OCI-LY7 (cell line): ENCODE data around the gene BTNL3. TPM values are rescaled to one million over a fixed set of nuclear protein-coding genes. Genes with fewer than 3 reads are reported as not detected.
A peak's percentile ranks its signal among the peaks of the same experiment; 100 is the strongest.

Experiments used
- BruUV-seq: library from RNA; stranded (reverse); fragments of 400-500 nt; replicated peaks from 2 replicates; lab custom pipeline; 2021; lab: Mats Ljungman, UMichigan
- CTCF ChIA-PET: fragments of 300-600 bp; sonication (Branson Sonifier 250); formaldehyde crosslinking; loops from one replicate; lab custom pipeline; 2022; ENCODE audit warnings: antibody characterized with exemption; ENCODE audit not compliant: unreplicated experiment; lab: Charles Lee
- POLR2A ChIA-PET: fragments of 300-600 bp; sonication (Branson Sonifier 250); formaldehyde crosslinking; loops from one replicate; lab custom pipeline; 2022; ENCODE audit warnings: antibody characterized with exemption; lab: Charles Lee
- DNase-seq: peaks from one replicate; pipeline ENCODE4 v3.0.0-alpha.2; 2015; ENCODE audit warnings: low spot score
- H2AFZ ChIP-seq: fragments of 200-600 bp; sonication (generic), shearing (Covaris generic); 2 replicates; pipeline ENCODE4 v1.6.1; 2014; ENCODE audit warnings: mild to moderate bottlenecking, antibody characterized with exemption, low read length, moderate library complexity
- H3K27ac ChIP-seq: fragments of 200-600 bp; sonication (generic); 2 replicates; pipeline ENCODE4 v1.5.1; 2014; ENCODE audit warnings: mixed run types, low read depth, mild to moderate bottlenecking, moderate library complexity, low read length, inconsistent platforms; ENCODE audit not compliant: poor library complexity, severe bottlenecking
- H3K36me3 ChIP-seq: fragments of 200-600 bp; sonication (generic); 2 replicates; pipeline ENCODE4 v1.6.1; 2014; ENCODE audit warnings: mild to moderate bottlenecking, antibody characterized with exemption, low read length, moderate library complexity, mixed read lengths; ENCODE audit not compliant: insufficient read depth
- H3K4me1 ChIP-seq: fragments of 200-600 bp; sonication (generic); 2 replicates; pipeline ENCODE4 v1.5.1; 2014; ENCODE audit warnings: mild to moderate bottlenecking, low read length; ENCODE audit not compliant: insufficient read depth, poor library complexity, severe bottlenecking
- H3K4me2 ChIP-seq: fragments of 200-600 bp; sonication (generic); 2 replicates; pipeline ENCODE4 v1.6.1; 2014; ENCODE audit warnings: mild to moderate bottlenecking, low read length
- H3K4me3 ChIP-seq: fragments of 200-600 bp; sonication (generic); 2 replicates; pipeline ENCODE4 v1.5.1; 2014; ENCODE audit warnings: mild to moderate bottlenecking, low read depth, low read length; ENCODE audit not compliant: poor library complexity, severe bottlenecking
- H3K79me2 ChIP-seq: fragments of 200-600 bp; sonication (generic); 2 replicates; pipeline ENCODE4 v1.6.1; 2016; ENCODE audit warnings: low read depth, mild to moderate bottlenecking, low read length, moderate library complexity, mixed read lengths; ENCODE audit not compliant: insufficient read depth
- H3K9me2 ChIP-seq: fragments of 200-600 bp; sonication (generic); 2 replicates; pipeline ENCODE4 v1.6.1; 2016; ENCODE audit warnings: mild to moderate bottlenecking, low read length, mixed read lengths; ENCODE audit not compliant: insufficient read depth
- H3K9me3 ChIP-seq: fragments of 200-600 bp; sonication (generic); 2 replicates; pipeline ENCODE4 v1.6.1; 2014; ENCODE audit warnings: mild to moderate bottlenecking, mixed run types, low read length, mixed read lengths
- H4K20me1 ChIP-seq: fragments of 200-600 bp; sonication (generic); 2 replicates; pipeline ENCODE4 v1.6.1; 2014; ENCODE audit warnings: mild to moderate bottlenecking, antibody characterized with exemption, low read length, moderate library complexity, mixed read lengths; ENCODE audit not compliant: insufficient read depth
- CTCF ChIP-seq: fragments of 200-600 bp; sonication (generic); conservative IDR thresholded peaks from 2 replicates; pipeline ENCODE4 v1.5.1; 2014; ENCODE audit warnings: mild to moderate bottlenecking, antibody characterized with exemption, low read length, moderate library complexity, mixed read lengths
- EZH2phosphoT487 ChIP-seq: fragments of 200-600 bp; sonication (generic); IDR thresholded peaks from 2 replicates; pipeline ENCODE4 v1.6.1; 2018; ENCODE audit warnings: low read depth, borderline replicate concordance, mild to moderate bottlenecking, mixed run types, antibody characterized with exemption, low read length, moderate library complexity, mixed read lengths
- intact Hi-C: fragments of 100-400 bp; cut with micrococcal nuclease; formaldehyde crosslinking; loops from one replicate; pipeline ENCODE4 v1.10.0; 2022; ENCODE audit not compliant: unreplicated experiment
- total RNA-seq, 2 experiments: library from RNA; depleted of rRNA in 1 of 2; stranded (reverse); fragments of >200 nt in 1 of 2; shearing (Covaris generic) in 1 of 2; gene quantifications; 2 replicates each; pipeline ENCODE4 v1.2.3, GENCODE V29; 2014 to 2022

Gene BTNL3
- total RNA-seq, 2 experiments from 2014 or later, result not detected

GRCh38 chr5:180990086-180990881, 1.6 kb downstream of the BTNL3 start:
- Histone ChIP-seq H3K79me2 (no peaks in the 10 kb centered on the region), H3K9me2 (no peaks in the 10 kb centered on the region), H3K9me3 (no peaks in the 10 kb centered on the region), H4K20me1 (no peaks in the 10 kb centered on the region), H3K4me1 (peaks cover 5% of the 10 kb centered on the region), H2AFZ (peak overlapping the region; percentile 54; the same call in 1 of the 2 replicates), H3K4me3 (peak overlapping the region; percentile 15), H3K27ac (no peak overlapping the region), H3K4me2 (peak overlapping the region; percentile 53; the same call in 1 of the 2 replicates), H3K36me3 (no peaks in the 10 kb centered on the region)
- BruUV-seq, result no TSS peak
- DNase-seq, result peak; percentile 4
- no peak for TF ChIP-seq CTCF
- no peak for TF ChIP-seq EZH2phosphoT487
- POLR2A ChIA-PET, result interaction anchor here (1.1 kb wide), 1 partner anchor 15 kb away, joined by 3 read pairs; no protein-coding TSS in a partner anchor
- CTCF ChIA-PET, result no interaction called here
- intact Hi-C loops, result loop anchor here (5.0 kb wide), 1 partner anchor 62 kb away; no protein-coding TSS in a partner anchor

- BruUV-seq, result no TSS peak
- no peaks in the 10 kb centered on the region for H4K20me1 ChIP-seq
- H3K36me3 ChIP-seq, result no peaks in the 10 kb centered on the region
- CTCF ChIA-PET, result no interaction called here
- H3K79me2 ChIP-seq, result no peaks in the 10 kb centered on the region
- no peaks in the 10 kb centered on the region for H3K9me3 ChIP-seq
- H3K4me2 ChIP-seq, result peak overlapping the region; percentile 53; the same call in 1 of the 2 replicates
- no peak for TF ChIP-seq EZH2phosphoT487
- no peak for TF ChIP-seq CTCF
- H3K4me3 ChIP-seq, result no peak overlapping the region
- H3K4me1 ChIP-seq, result peaks cover 5% of the 10 kb centered on the region
- intact Hi-C loops, result loop anchor here (5.0 kb wide), 1 partner anchor 61 kb away; no protein-coding TSS in a partner anchor
- POLR2A ChIA-PET, result interaction anchor here (1.1 kb wide), 1 partner anchor 16 kb away, joined by 3 read pairs; no protein-coding TSS in a partner anchor
- DNase-seq, result no peak
- no peak overlapping the region for H3K27ac ChIP-seq
- peak overlapping the region; percentile 54; the same call in 1 of the 2 replicates for H2AFZ ChIP-seq
- no peaks in the 10 kb centered on the region for H3K9me2 ChIP-seq
Observed at GRCh38 chr5:180990882-180991242, 2.2 kb downstream of the BTNL3 start.

- Histone ChIP-seq H3K4me3 (no peak overlapping the region), H4K20me1 (no peaks in the 10 kb centered on the region), H3K4me2 (no peak overlapping the region), H3K79me2 (no peaks in the 10 kb centered on the region), H3K27ac (no peak overlapping the region), H3K9me3 (no peaks in the 10 kb centered on the region), H3K36me3 (no peaks in the 10 kb centered on the region), H2AFZ (no peak overlapping the region), H3K9me2 (no peaks in the 10 kb centered on the region), H3K4me1 (no peaks in the 10 kb centered on the region)
- TF ChIP-seq EZH2phosphoT487, result no peak
- TF ChIP-seq CTCF, result no peak
- ChIA-PET POLR2A (no interaction called here), CTCF (no interaction called here)
- DNase-seq, result no peak
- BruUV-seq, result no TSS peak
- intact Hi-C loops, result no loop called here
Observed at GRCh38 chr5:181001947-181002346, 13.3 kb downstream of the BTNL3 start.
